HepG2 (cell line): ENCODE data around the gene AP2B1.

Experiments
- ATF3 ChIP-seq: sonication (generic); formaldehyde crosslinking; IDR thresholded peaks from 2 replicates; pipeline ENCODE4 v1.4.0; 2020; ENCODE audit warnings: missing genetic modification reagents
- KDM4B ChIP-seq: sonication (generic); formaldehyde crosslinking; IDR thresholded peaks from 2 replicates; pipeline ENCODE4 v1.4.0; 2020; ENCODE audit warnings: missing genetic modification reagents
- NFRKB ChIP-seq: fragments of 450-650 bp; IDR thresholded peaks from 2 replicates; pipeline ENCODE4 v1.6.1; 2017
- POLR2A ChIP-seq, 2 experiments: IDR thresholded peaks; 2 replicates each; pipeline ENCODE4 v1.6.1; 2011; ENCODE audit warnings: low read depth in 2 of 2, low read length in 2 of 2, mild to moderate bottlenecking in 1 of 2, moderate library complexity in 1 of 2; ENCODE audit not compliant: insufficient read depth in 1 of 2
- SMAD9 ChIP-seq: sonication (generic); formaldehyde crosslinking; IDR thresholded peaks from 2 replicates; pipeline ENCODE4 v1.5.1; 2020; ENCODE audit warnings: mild to moderate bottlenecking, missing genetic modification reagents
- SRF ChIP-seq: IDR thresholded peaks from 2 replicates; pipeline ENCODE4 v1.6.1; 2011; ENCODE audit warnings: mild to moderate bottlenecking, low read depth, low read length, moderate library complexity
- SRSF1 ChIP-seq: fragments of 200-400 bp; formaldehyde crosslinking; optimal IDR thresholded peaks from 2 replicates; pipeline ENCODE3; 2017; ENCODE audit warnings: mild to moderate bottlenecking, low read depth, low read length, moderate library complexity
- STAG1 ChIP-seq: sonication (generic); formaldehyde crosslinking; IDR thresholded peaks from 2 replicates; pipeline ENCODE4 v1.4.0; 2020; ENCODE audit warnings: missing genetic modification reagents
- THAP7 ChIP-seq: sonication (generic); formaldehyde crosslinking; IDR thresholded peaks from 2 replicates; pipeline ENCODE4 v1.8.1; 2023; ENCODE audit warnings: mild to moderate bottlenecking, missing genetic modification reagents
- U2AF2 ChIP-seq: fragments of 200-400 bp; formaldehyde crosslinking; IDR thresholded peaks from 2 replicates; pipeline ENCODE4 v1.6.1; 2017; ENCODE audit warnings: low read depth, mild to moderate bottlenecking, low read length
- ZNF207 ChIP-seq: fragments of 450-650 bp; IDR thresholded peaks from 2 replicates; pipeline ENCODE4 v1.6.1; 2016; ENCODE audit warnings: antibody characterized with exemption, borderline replicate concordance
- ZNF513 ChIP-seq: sonication (generic); formaldehyde crosslinking; conservative IDR thresholded peaks from 2 replicates; pipeline ENCODE4 v1.5.0; 2020; ENCODE audit warnings: missing genetic modification reagents
- ZNF709 ChIP-seq: sonication (generic); formaldehyde crosslinking; IDR thresholded peaks from 2 replicates; pipeline ENCODE4 v1.5.0; 2020; ENCODE audit warnings: mild to moderate bottlenecking, missing genetic modification reagents
- TF ChIP-seq, protein P1 (sequence below): sonication (generic); formaldehyde crosslinking; IDR thresholded peaks from 2 replicates; pipeline ENCODE4 v1.5.0; 2020; ENCODE audit warnings: mild to moderate bottlenecking, missing genetic modification reagents, moderate library complexity

- TF ChIP-seq, protein P1, sequence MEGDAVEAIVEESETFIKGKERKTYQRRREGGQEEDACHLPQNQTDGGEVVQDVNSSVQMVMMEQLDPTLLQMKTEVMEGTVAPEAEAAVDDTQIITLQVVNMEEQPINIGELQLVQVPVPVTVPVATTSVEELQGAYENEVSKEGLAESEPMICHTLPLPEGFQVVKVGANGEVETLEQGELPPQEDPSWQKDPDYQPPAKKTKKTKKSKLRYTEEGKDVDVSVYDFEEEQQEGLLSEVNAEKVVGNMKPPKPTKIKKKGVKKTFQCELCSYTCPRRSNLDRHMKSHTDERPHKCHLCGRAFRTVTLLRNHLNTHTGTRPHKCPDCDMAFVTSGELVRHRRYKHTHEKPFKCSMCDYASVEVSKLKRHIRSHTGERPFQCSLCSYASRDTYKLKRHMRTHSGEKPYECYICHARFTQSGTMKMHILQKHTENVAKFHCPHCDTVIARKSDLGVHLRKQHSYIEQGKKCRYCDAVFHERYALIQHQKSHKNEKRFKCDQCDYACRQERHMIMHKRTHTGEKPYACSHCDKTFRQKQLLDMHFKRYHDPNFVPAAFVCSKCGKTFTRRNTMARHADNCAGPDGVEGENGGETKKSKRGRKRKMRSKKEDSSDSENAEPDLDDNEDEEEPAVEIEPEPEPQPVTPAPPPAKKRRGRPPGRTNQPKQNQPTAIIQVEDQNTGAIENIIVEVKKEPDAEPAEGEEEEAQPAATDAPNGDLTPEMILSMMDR (CRISPR knock-in tag), result no peak
- TF ChIP-seq STAG1, result no peak
- TF ChIP-seq U2AF2, result no peak
- no peak for TF ChIP-seq SMAD9 (CRISPR knock-in tag)
- no peak for TF ChIP-seq ZNF207
- TF ChIP-seq ZNF513 (CRISPR knock-in tag), result no peak
- no peak for TF ChIP-seq POLR2A (IDR thresholded peaks at IDR 0.05; ENCODE audit: insufficient read depth in 1 of 2, low read depth in 2 of 2, low read length in 2 of 2)
- TF ChIP-seq SRSF1, result no peak
- no peak for TF ChIP-seq KDM4B (CRISPR knock-in tag)
- TF ChIP-seq ATF3 (CRISPR knock-in tag), result no peak
- TF ChIP-seq SRF, result no peak
- TF ChIP-seq THAP7 (CRISPR knock-in tag), result no peak
- no peak for TF ChIP-seq ZNF709 (CRISPR knock-in tag)
- no peak for TF ChIP-seq NFRKB
These were observed 20.2 kb downstream of the AP2B1 start for GRCh38 chr17:35607239-35607847.
